Neural cell (in vitro differentiated cells): Measurements from ENCODE around the gene ZFYVE28. TPM values are rescaled to one million over a fixed set of nuclear protein-coding genes. Genes with fewer than 3 reads are reported as not detected.

Experiments used
- H2AFZ ChIP-seq: fragments of 200-600, 300-800 bp; sonication (generic), shearing (Covaris generic); 2 replicates; pipeline ENCODE4 v1.6.0; 2014; ENCODE audit warnings: low read depth, mild to moderate bottlenecking, antibody characterized with exemption, low read length, moderate library complexity
- H3F3A ChIP-seq: fragments of 200-600 bp; shearing (Covaris generic); 2 replicates; pipeline ENCODE4 v1.6.1; 2016; ENCODE audit warnings: mild to moderate bottlenecking, moderate library complexity, mixed read lengths, antibody characterized with exemption, low read length; ENCODE audit not compliant: insufficient read depth, poor library complexity, severe bottlenecking
- H3K27ac ChIP-seq: fragments of 200-600, 300-800 bp; sonication (generic), shearing (Covaris generic); 2 replicates; pipeline ENCODE4 v1.5.1; 2014; ENCODE audit warnings: mild to moderate bottlenecking, low read length, moderate library complexity
- H3K27me3 ChIP-seq: fragments of 300-800, 200-600 bp; sonication (generic), shearing (Covaris generic); 2 replicates; pipeline ENCODE4 v1.6.0; 2014; ENCODE audit warnings: mild to moderate bottlenecking, low read depth, low read length, moderate library complexity; ENCODE audit not compliant: insufficient read depth
- H3K36me3 ChIP-seq: fragments of 300-800, 200-600 bp; sonication (generic), shearing (Covaris generic); 2 replicates; pipeline ENCODE4 v1.5.1; 2014; ENCODE audit warnings: mild to moderate bottlenecking, antibody characterized with exemption, low read length, moderate library complexity; ENCODE audit not compliant: insufficient read depth
- H3K4me2 ChIP-seq: fragments of 300-800, 200-600 bp; sonication (generic), shearing (Covaris generic); 2 replicates; pipeline ENCODE4 v1.6.0; 2014; ENCODE audit warnings: mild to moderate bottlenecking, low read length
- H3K4me3 ChIP-seq: fragments of 300-800, 200-600 bp; sonication (generic), shearing (Covaris generic); 2 replicates; pipeline ENCODE4 v1.5.1; 2014; ENCODE audit warnings: mild to moderate bottlenecking, low read length, moderate library complexity
- H3K79me2 ChIP-seq: fragments of 200-600 bp; shearing (Covaris generic); replicated peaks from 2 replicates; pipeline ENCODE4 v1.6.0; 2014; ENCODE audit warnings: mild to moderate bottlenecking, low read length, moderate library complexity; ENCODE audit not compliant: insufficient read depth
- H3K9ac ChIP-seq: fragments of 300-800, 200-600 bp; sonication (generic), shearing (Covaris generic); 2 replicates; pipeline ENCODE4 v1.6.1; 2016; ENCODE audit warnings: mild to moderate bottlenecking, low read length, mixed read lengths
- H3K9me2 ChIP-seq: fragments of 200-600 bp; shearing (Covaris generic); 2 replicates; pipeline ENCODE4 v1.6.1; 2016; ENCODE audit warnings: mild to moderate bottlenecking, low read length, mixed read lengths; ENCODE audit not compliant: insufficient read depth
- H3K9me3 ChIP-seq: fragments of 200-600, 300-800 bp; sonication (generic), shearing (Covaris generic); 2 replicates; pipeline ENCODE4 v1.6.1; 2016; ENCODE audit warnings: mild to moderate bottlenecking, mixed run types, low read length, moderate library complexity, mixed read lengths
- H4K20me1 ChIP-seq: fragments of 200-600 bp; shearing (Covaris generic); 2 replicates; pipeline ENCODE4 v1.6.1; 2016; ENCODE audit warnings: mild to moderate bottlenecking, mixed run types; ENCODE audit not compliant: insufficient read depth
- CTCF ChIP-seq: fragments of 450-650 bp; IDR thresholded peaks from 2 replicates; pipeline ENCODE4 v1.5.1; 2014; ENCODE audit warnings: antibody characterized with exemption, mild to moderate bottlenecking, moderate library complexity; ENCODE audit not compliant: poor library complexity, severe bottlenecking
- EP300 ChIP-seq: fragments of 450-650 bp; conservative IDR thresholded peaks from 2 replicates; pipeline ENCODE4 v1.6.1; 2014; ENCODE audit warnings: antibody characterized with exemption, mild to moderate bottlenecking, moderate library complexity; ENCODE audit not compliant: poor library complexity, severe bottlenecking
- EZH2 ChIP-seq: fragments of 200-600, 300-800 bp; shearing (Covaris generic), sonication (generic); IDR thresholded peaks from 2 replicates; pipeline ENCODE4 v1.6.1; 2014; ENCODE audit warnings: antibody characterized with exemption, low read length, borderline replicate concordance, mild to moderate bottlenecking; ENCODE audit not compliant: insufficient read depth, poor library complexity, severe bottlenecking
- MXI1 ChIP-seq: fragments of 450-650 bp; conservative IDR thresholded peaks from 2 replicates; pipeline ENCODE4 v1.6.1; 2014; ENCODE audit warnings: antibody characterized with exemption, mild to moderate bottlenecking; ENCODE audit not compliant: poor library complexity, severe bottlenecking
- POLR2AphosphoS5 ChIP-seq: IDR thresholded peaks from 2 replicates; pipeline ENCODE4 v1.6.1; 2012
- RAD21 ChIP-seq: fragments of 450-650 bp; conservative IDR thresholded peaks from 2 replicates; pipeline ENCODE4 v1.6.1; 2014; ENCODE audit warnings: antibody characterized with exemption, mild to moderate bottlenecking, moderate library complexity
- REST ChIP-seq: IDR thresholded peaks from 2 replicates; pipeline ENCODE4 v1.6.1; 2012; ENCODE audit warnings: borderline replicate concordance
- SMC3 ChIP-seq: fragments of 450-650 bp; conservative IDR thresholded peaks from 2 replicates; pipeline ENCODE4 v1.6.1; 2014; ENCODE audit warnings: antibody characterized with exemption, mild to moderate bottlenecking, moderate library complexity; ENCODE audit not compliant: poor library complexity
- TAF1 ChIP-seq: IDR thresholded peaks from 2 replicates; pipeline ENCODE4 v1.6.1; 2012; ENCODE audit warnings: low read depth
- polyA plus RNA-seq: library from polyadenylated mRNA; depleted of rRNA; stranded (reverse); fragments of >200 nt; gene quantifications from 2 replicates; pipeline ENCODE4 v1.2.3, GENCODE V29; 2014

Gene ZFYVE28
- polyA plus RNA-seq, 1 donor from 2014 or later = 2.4 TPM

GRCh38 chr4:2377241-2377640, 41.2 kb downstream of the ZFYVE28 start:
- Histone ChIP-seq H3K9me3 (no peaks in the 10 kb centered on the region), H3K79me2 (no peaks in the 10 kb centered on the region), H3K27me3 (no peaks in the 10 kb centered on the region), H3K36me3 (no peaks in the 10 kb centered on the region), H3K4me3 (no peak overlapping the region), H3K9ac (no peak overlapping the region), H3F3A (no peaks in the 10 kb centered on the region), H3K9me2 (no peaks in the 10 kb centered on the region), H2AFZ (no peak overlapping the region), H4K20me1 (no peaks in the 10 kb centered on the region), H3K4me2 (no peak overlapping the region), H3K27ac (no peak overlapping the region)
- TF ChIP-seq TAF1 (no peak), RAD21 (no peak), POLR2AphosphoS5 (no peak), EZH2 (no peak), MXI1 (no peak), SMC3 (no peak), REST (no peak), EP300 (no peak), CTCF (no peak)

- H4K20me1 ChIP-seq = no peaks in the 10 kb centered on the region
- no peak overlapping the region for H3K4me2 ChIP-seq
- H3K9ac ChIP-seq = no peak overlapping the region
- H3K79me2 ChIP-seq = no peaks in the 10 kb centered on the region
- H3K9me2 ChIP-seq = no peaks in the 10 kb centered on the region
- H3F3A ChIP-seq = no peaks in the 10 kb centered on the region
- no peaks in the 10 kb centered on the region for H3K36me3 ChIP-seq
- no peak overlapping the region for H3K4me3 ChIP-seq
- no peak overlapping the region for H3K27ac ChIP-seq
- no peaks in the 10 kb centered on the region for H3K9me3 ChIP-seq
- H3K27me3 ChIP-seq = no peaks in the 10 kb centered on the region
- TF ChIP-seq EP300 (no peak), RAD21 (no peak), EZH2 (no peak)
- H2AFZ ChIP-seq = no peak overlapping the region
Observed at GRCh38 chr4:2375427-2375826, 43.0 kb downstream of the ZFYVE28 start.

GRCh38 chr4:2373532-2373931, 44.9 kb downstream of the ZFYVE28 start:
- H3K79me2 ChIP-seq = no peaks in the 10 kb centered on the region
- TF ChIP-seq EP300 (no peak), EZH2 (no peak), RAD21 (no peak)
- no peaks in the 10 kb centered on the region for H3K9me2 ChIP-seq
- no peak overlapping the region for H3K4me3 ChIP-seq
- no peak overlapping the region for H3K27ac ChIP-seq
- H3K4me2 ChIP-seq = no peak overlapping the region
- no peaks in the 10 kb centered on the region for H3K36me3 ChIP-seq
- no peaks in the 10 kb centered on the region for H4K20me1 ChIP-seq
- peaks cover 5% of the 10 kb centered on the region for H3K9me3 ChIP-seq
- H3F3A ChIP-seq = no peaks in the 10 kb centered on the region
- no peaks in the 10 kb centered on the region for H3K27me3 ChIP-seq
- no peak overlapping the region for H2AFZ ChIP-seq
- H3K9ac ChIP-seq = no peak overlapping the region
